ENCODE measurements around the gene C5. TPM values are rescaled to one million over a fixed set of nuclear protein-coding genes. Genes with fewer than 3 reads are reported as not detected.
A peak's percentile ranks its signal among the peaks of the same experiment; 100 is the strongest.

C5 gene
- total and polyA plus RNA-seq, 9 of the 15 experiments (the other 6 are each of a cell fraction or from before 2014, with no cell fraction given) = 0.08 to 0.91 (median 0.42) TPM

GRCh38 chr9:121074370-121075250 is 24.5 kb upstream of the C5 start, which contains the start of gene CNTRL (continued):
- peak in 1 of 2 experiments; percentile 85; a peak in 1 of 4 replicates for TF ChIP-seq FOXA3 (CRISPR knock-in tag; conservative IDR thresholded peaks at IDR 0.05 in 1 of 2, IDR thresholded peaks at IDR 0.05 in 1 of 2)
- no peak for TF ChIP-seq SFPQ (IDR thresholded peaks at IDR 0.05; ENCODE audit: low read depth, low read length)
- TF ChIP-seq ZNF175 (CRISPR knock-in tag; IDR thresholded peaks at IDR 0.05; ENCODE audit: low read depth) = no peak; the same call in 1 of the 2 replicates
- no peak for TF ChIP-seq ZHX1 (conservative IDR thresholded peaks at IDR 0.05; ENCODE audit: low read length)
- TF ChIP-seq ZNF274 (IDR thresholded peaks at IDR 0.05; ENCODE audit: borderline replicate concordance, low read depth, low read length) = no peak
- TF ChIP-seq POLR2A (conservative IDR thresholded peaks at IDR 0.05) = peak; percentile 90
- TF ChIP-seq PML (IDR thresholded peaks at IDR 0.05; ENCODE audit: low read length) = peak; percentile 68; the same call in 1 of the 2 replicates
- TF ChIP-seq FOXA1 (IDR thresholded peaks at IDR 0.05; ENCODE audit: borderline replicate concordance) = no peak
- no peak for TF ChIP-seq CTCFL (IDR thresholded peaks at IDR 0.05; ENCODE audit: borderline replicate concordance, insufficient read depth, low read depth, low read length, poor library complexity, severe bottlenecking)
- TF ChIP-seq EWSR1 (IDR thresholded peaks at IDR 0.05; ENCODE audit: borderline replicate concordance, low read depth, partially characterized antibody) = no peak
- TF ChIP-seq U2AF1 (optimal IDR thresholded peaks at IDR 0.05; ENCODE audit: low read depth, low read length) = peak; percentile 92
- no peak for TF ChIP-seq NFE2 (IDR thresholded peaks at IDR 0.05; ENCODE audit: low read depth)
- TF ChIP-seq UBTF (IDR thresholded peaks at IDR 0.05; ENCODE audit: borderline replicate concordance in 1 of 2, low read depth in 2 of 2, low read length in 2 of 2) = peak; percentile 89 to 95; a peak in 3 of 4 replicates
- TF ChIP-seq CHCHD3 (CRISPR knock-in tag; IDR thresholded peaks at IDR 0.05) = no peak
- 0 out of 2 replicates have a peak, but pooled peaks have one; percentile 47 for TF ChIP-seq ZNF76 (CRISPR knock-in tag; IDR thresholded peaks at IDR 0.05; ENCODE audit: borderline replicate concordance)
- no peak for TF ChIP-seq KLF10 (CRISPR knock-in tag; IDR thresholded peaks at IDR 0.05)
- TF ChIP-seq MBD2 (IDR thresholded peaks at IDR 0.05; ENCODE audit: borderline replicate concordance, low read depth) = peak; percentile 17; the same call in 1 of the 2 replicates
